Neural cell (in vitro differentiated cells): ENCODE data around the gene MAD1L1. TPM values are rescaled to one million over a fixed set of nuclear protein-coding genes. Genes with fewer than 3 reads are reported as not detected.

Experiments used
- H2AFZ ChIP-seq: fragments of 200-600, 300-800 bp; sonication (generic), shearing (Covaris generic); 2 replicates; pipeline ENCODE4 v1.6.0; 2014; ENCODE audit warnings: low read depth, mild to moderate bottlenecking, antibody characterized with exemption, low read length, moderate library complexity
- H3F3A ChIP-seq: fragments of 200-600 bp; shearing (Covaris generic); 2 replicates; pipeline ENCODE4 v1.6.1; 2016; ENCODE audit warnings: mild to moderate bottlenecking, moderate library complexity, mixed read lengths, antibody characterized with exemption, low read length; ENCODE audit not compliant: insufficient read depth, poor library complexity, severe bottlenecking
- H3K27ac ChIP-seq: fragments of 200-600, 300-800 bp; sonication (generic), shearing (Covaris generic); 2 replicates; pipeline ENCODE4 v1.5.1; 2014; ENCODE audit warnings: mild to moderate bottlenecking, low read length, moderate library complexity
- H3K27me3 ChIP-seq: fragments of 300-800, 200-600 bp; sonication (generic), shearing (Covaris generic); 2 replicates; pipeline ENCODE4 v1.6.0; 2014; ENCODE audit warnings: mild to moderate bottlenecking, low read depth, low read length, moderate library complexity; ENCODE audit not compliant: insufficient read depth
- H3K36me3 ChIP-seq: fragments of 300-800, 200-600 bp; sonication (generic), shearing (Covaris generic); 2 replicates; pipeline ENCODE4 v1.5.1; 2014; ENCODE audit warnings: mild to moderate bottlenecking, antibody characterized with exemption, low read length, moderate library complexity; ENCODE audit not compliant: insufficient read depth
- H3K4me2 ChIP-seq: fragments of 300-800, 200-600 bp; sonication (generic), shearing (Covaris generic); 2 replicates; pipeline ENCODE4 v1.6.0; 2014; ENCODE audit warnings: mild to moderate bottlenecking, low read length
- H3K4me3 ChIP-seq: fragments of 300-800, 200-600 bp; sonication (generic), shearing (Covaris generic); 2 replicates; pipeline ENCODE4 v1.5.1; 2014; ENCODE audit warnings: mild to moderate bottlenecking, low read length, moderate library complexity
- H3K79me2 ChIP-seq: fragments of 200-600 bp; shearing (Covaris generic); replicated peaks from 2 replicates; pipeline ENCODE4 v1.6.0; 2014; ENCODE audit warnings: mild to moderate bottlenecking, low read length, moderate library complexity; ENCODE audit not compliant: insufficient read depth
- H3K9ac ChIP-seq: fragments of 300-800, 200-600 bp; sonication (generic), shearing (Covaris generic); 2 replicates; pipeline ENCODE4 v1.6.1; 2016; ENCODE audit warnings: mild to moderate bottlenecking, low read length, mixed read lengths
- H3K9me2 ChIP-seq: fragments of 200-600 bp; shearing (Covaris generic); 2 replicates; pipeline ENCODE4 v1.6.1; 2016; ENCODE audit warnings: mild to moderate bottlenecking, low read length, mixed read lengths; ENCODE audit not compliant: insufficient read depth
- H3K9me3 ChIP-seq: fragments of 200-600, 300-800 bp; sonication (generic), shearing (Covaris generic); 2 replicates; pipeline ENCODE4 v1.6.1; 2016; ENCODE audit warnings: mild to moderate bottlenecking, mixed run types, low read length, moderate library complexity, mixed read lengths
- H4K20me1 ChIP-seq: fragments of 200-600 bp; shearing (Covaris generic); 2 replicates; pipeline ENCODE4 v1.6.1; 2016; ENCODE audit warnings: mild to moderate bottlenecking, mixed run types; ENCODE audit not compliant: insufficient read depth
- CTCF ChIP-seq: fragments of 450-650 bp; IDR thresholded peaks from 2 replicates; pipeline ENCODE4 v1.5.1; 2014; ENCODE audit warnings: antibody characterized with exemption, mild to moderate bottlenecking, moderate library complexity; ENCODE audit not compliant: poor library complexity, severe bottlenecking
- EP300 ChIP-seq: fragments of 450-650 bp; conservative IDR thresholded peaks from 2 replicates; pipeline ENCODE4 v1.6.1; 2014; ENCODE audit warnings: antibody characterized with exemption, mild to moderate bottlenecking, moderate library complexity; ENCODE audit not compliant: poor library complexity, severe bottlenecking
- EZH2 ChIP-seq: fragments of 200-600, 300-800 bp; shearing (Covaris generic), sonication (generic); IDR thresholded peaks from 2 replicates; pipeline ENCODE4 v1.6.1; 2014; ENCODE audit warnings: antibody characterized with exemption, low read length, borderline replicate concordance, mild to moderate bottlenecking; ENCODE audit not compliant: insufficient read depth, poor library complexity, severe bottlenecking
- MXI1 ChIP-seq: fragments of 450-650 bp; conservative IDR thresholded peaks from 2 replicates; pipeline ENCODE4 v1.6.1; 2014; ENCODE audit warnings: antibody characterized with exemption, mild to moderate bottlenecking; ENCODE audit not compliant: poor library complexity, severe bottlenecking
- POLR2AphosphoS5 ChIP-seq: IDR thresholded peaks from 2 replicates; pipeline ENCODE4 v1.6.1; 2012
- RAD21 ChIP-seq: fragments of 450-650 bp; conservative IDR thresholded peaks from 2 replicates; pipeline ENCODE4 v1.6.1; 2014; ENCODE audit warnings: antibody characterized with exemption, mild to moderate bottlenecking, moderate library complexity
- REST ChIP-seq: IDR thresholded peaks from 2 replicates; pipeline ENCODE4 v1.6.1; 2012; ENCODE audit warnings: borderline replicate concordance
- SMC3 ChIP-seq: fragments of 450-650 bp; conservative IDR thresholded peaks from 2 replicates; pipeline ENCODE4 v1.6.1; 2014; ENCODE audit warnings: antibody characterized with exemption, mild to moderate bottlenecking, moderate library complexity; ENCODE audit not compliant: poor library complexity
- TAF1 ChIP-seq: IDR thresholded peaks from 2 replicates; pipeline ENCODE4 v1.6.1; 2012; ENCODE audit warnings: low read depth
- polyA plus RNA-seq: library from polyadenylated mRNA; depleted of rRNA; stranded (reverse); fragments of >200 nt; gene quantifications from 2 replicates; pipeline ENCODE4 v1.2.3, GENCODE V29; 2014

Gene MAD1L1
- polyA plus RNA-seq, 1 donor from 2014 or later = 31.4 TPM

- TF ChIP-seq EP300 (no peak), MXI1 (no peak), SMC3 (no peak), EZH2 (no peak)
- Histone ChIP-seq H3K79me2 (no peaks in the 10 kb centered on the region), H3K27me3 (no peaks in the 10 kb centered on the region), H3K9me3 (no peaks in the 10 kb centered on the region), H4K20me1 (no peaks in the 10 kb centered on the region), H3K27ac (no peak overlapping the region), H3K9me2 (no peaks in the 10 kb centered on the region), H3F3A (no peaks in the 10 kb centered on the region), H3K4me2 (no peak overlapping the region), H3K9ac (no peak overlapping the region), H3K4me3 (no peak overlapping the region), H2AFZ (no peak overlapping the region), H3K36me3 (no peaks in the 10 kb centered on the region)
These were observed 145.0 kb downstream of the MAD1L1 start for GRCh38 chr7:2087744-2088143.

GRCh38 chr7:2086229-2086628, 146.5 kb downstream of the MAD1L1 start:
- Histone ChIP-seq H3K4me3 (no peak overlapping the region), H3K36me3 (no peaks in the 10 kb centered on the region), H4K20me1 (no peaks in the 10 kb centered on the region), H3K79me2 (no peaks in the 10 kb centered on the region), H3F3A (no peaks in the 10 kb centered on the region), H3K9me3 (no peaks in the 10 kb centered on the region), H3K4me2 (no peak overlapping the region), H3K27ac (no peak overlapping the region), H3K9ac (no peak overlapping the region), H3K27me3 (no peaks in the 10 kb centered on the region), H3K9me2 (no peaks in the 10 kb centered on the region), H2AFZ (no peak overlapping the region)
- no peak for TF ChIP-seq TAF1
- TF ChIP-seq MXI1 = no peak
- no peak for TF ChIP-seq POLR2AphosphoS5

- no peaks in the 10 kb centered on the region for H3K9me3 ChIP-seq
- H3K9me2 ChIP-seq = no peaks in the 10 kb centered on the region
- H3K4me2 ChIP-seq = no peak overlapping the region
- no peak overlapping the region for H2AFZ ChIP-seq
- no peaks in the 10 kb centered on the region for H3K27me3 ChIP-seq
- H3K4me3 ChIP-seq = no peak overlapping the region
- TF ChIP-seq EP300 (no peak), MXI1 (no peak), POLR2AphosphoS5 (no peak), EZH2 (no peak)
- H3K36me3 ChIP-seq = no peaks in the 10 kb centered on the region
- no peak overlapping the region for H3K27ac ChIP-seq
- no peaks in the 10 kb centered on the region for H3F3A ChIP-seq
- H4K20me1 ChIP-seq = no peaks in the 10 kb centered on the region
- no peaks in the 10 kb centered on the region for H3K79me2 ChIP-seq
- H3K9ac ChIP-seq = no peak overlapping the region
These were observed 146.9 kb downstream of the MAD1L1 start for GRCh38 chr7:2085804-2086203.

GRCh38 chr7:2084781-2085505, 147.8 kb downstream of the MAD1L1 start:
- Histone ChIP-seq H3K27ac (no peak overlapping the region), H4K20me1 (no peaks in the 10 kb centered on the region), H3K36me3 (no peaks in the 10 kb centered on the region), H3K27me3 (no peaks in the 10 kb centered on the region), H3K9ac (no peak overlapping the region), H3K79me2 (no peaks in the 10 kb centered on the region), H3K9me2 (no peaks in the 10 kb centered on the region), H3F3A (no peaks in the 10 kb centered on the region), H2AFZ (no peak overlapping the region), H3K4me3 (no peak overlapping the region), H3K9me3 (no peaks in the 10 kb centered on the region), H3K4me2 (no peak overlapping the region)
- TF ChIP-seq RAD21 = no peak
- no peak for TF ChIP-seq POLR2AphosphoS5
- no peak for TF ChIP-seq REST
- TF ChIP-seq SMC3 = no peak
- TF ChIP-seq CTCF = no peak
- TF ChIP-seq EZH2 = no peak
- TF ChIP-seq TAF1 = no peak
- no peak for TF ChIP-seq MXI1
- TF ChIP-seq EP300 = no peak
